RPMI7951 (cell line): ENCODE results near the gene ACVR2B. TPM values are rescaled to one million over a fixed set of nuclear protein-coding genes. Genes with fewer than 3 reads are reported as not detected.
A peak's percentile ranks its signal among the peaks of the same experiment; 100 is the strongest.

ENCODE experiments used
- DNase-seq: peaks from one replicate; pipeline ENCODE4 v3.0.0-alpha.2; 2012; ENCODE audit warnings: low read depth
- total RNA-seq: library from RNA; depleted of rRNA; stranded (reverse); fragments of >200 nt; shearing (Covaris generic); gene quantifications from 2 replicates; pipeline ENCODE4 v1.2.3, GENCODE V29; 2014

The ACVR2B gene
- total RNA-seq, 1 experiment from 2014 or later, result 1.8 TPM

DNA sequence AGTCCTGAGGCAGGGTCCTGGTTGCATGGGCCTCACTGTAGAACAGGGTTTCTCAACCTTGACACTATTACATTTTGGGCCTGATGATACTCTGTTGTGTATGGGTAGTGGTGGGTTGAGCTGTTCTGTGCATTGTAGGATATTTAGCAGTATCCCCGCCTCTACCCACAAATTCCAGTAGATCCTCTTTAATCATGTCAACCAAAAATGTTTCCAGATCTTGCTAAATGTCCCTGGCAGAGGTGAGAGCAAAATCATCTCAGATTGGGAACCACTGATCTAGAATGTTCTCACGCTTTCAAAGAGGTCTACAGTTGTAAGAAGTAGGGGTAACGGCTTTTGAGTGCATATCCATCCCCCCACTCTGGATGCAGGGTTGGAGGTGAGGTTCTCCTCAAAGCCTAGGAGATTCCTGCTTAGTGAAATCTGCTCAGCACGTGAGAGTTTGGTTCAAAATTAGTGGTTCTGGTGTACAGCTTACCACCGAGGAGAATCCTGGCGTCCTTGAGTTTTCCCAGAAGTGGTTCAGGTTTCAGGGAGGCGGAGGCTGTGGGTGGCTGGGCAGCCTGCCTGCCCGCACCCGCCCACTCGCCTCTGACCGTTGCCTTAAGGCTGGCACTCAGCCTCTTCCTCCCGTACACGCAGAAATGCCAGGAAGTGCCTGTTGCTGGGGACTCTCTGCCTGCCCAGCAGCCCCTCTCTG is 5.3 kb downstream of the ACVR2B start:
- peak; percentile 34 for DNase-seq

DNA sequence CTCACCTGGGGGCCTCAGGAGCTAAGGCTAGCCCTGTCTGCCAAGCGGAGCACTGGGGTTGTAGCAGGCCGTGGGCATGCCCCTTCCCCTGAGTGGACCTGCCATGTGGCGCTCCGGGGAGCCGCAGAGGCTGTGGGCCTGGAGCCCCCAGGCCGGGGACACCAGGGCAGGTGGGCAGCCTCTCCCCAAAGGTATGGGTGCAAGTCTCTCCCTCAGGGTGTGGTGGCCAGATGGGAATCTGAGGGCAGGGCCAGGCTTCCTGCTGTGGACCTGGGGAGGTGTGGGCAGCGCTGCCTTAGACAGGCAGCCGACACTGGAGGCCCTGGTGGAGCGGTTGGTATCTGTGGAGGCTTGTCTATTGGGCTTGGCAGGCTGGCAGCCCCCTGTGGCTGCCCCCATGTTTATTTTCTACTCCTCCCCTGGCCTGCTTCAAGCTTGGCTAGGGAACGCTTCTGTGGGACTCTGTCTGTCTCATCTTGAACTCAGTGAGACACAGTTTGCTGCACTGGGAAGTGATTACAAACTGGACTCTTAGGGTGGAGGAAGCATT is 5.9 kb downstream of the ACVR2B start:
- DNase-seq, result no peak

- DNase-seq, result no peak
Observed at GRCh38 chr3:38460377-38461270, 6.9 kb downstream of the ACVR2B start.

GRCh38 chr3:38465588-38466154 is 12.0 kb downstream of the ACVR2B start:
- no peak for DNase-seq

GRCh38 chr3:38468765-38469164 is 15.1 kb downstream of the ACVR2B start:
- DNase-seq, result no peak

GRCh38 chr3:38469852-38470251 is 16.2 kb downstream of the ACVR2B start:
- no peak for DNase-seq

GRCh38 chr3:38471260-38471857 is 17.7 kb downstream of the ACVR2B start:
- DNase-seq, result no peak

DNA sequence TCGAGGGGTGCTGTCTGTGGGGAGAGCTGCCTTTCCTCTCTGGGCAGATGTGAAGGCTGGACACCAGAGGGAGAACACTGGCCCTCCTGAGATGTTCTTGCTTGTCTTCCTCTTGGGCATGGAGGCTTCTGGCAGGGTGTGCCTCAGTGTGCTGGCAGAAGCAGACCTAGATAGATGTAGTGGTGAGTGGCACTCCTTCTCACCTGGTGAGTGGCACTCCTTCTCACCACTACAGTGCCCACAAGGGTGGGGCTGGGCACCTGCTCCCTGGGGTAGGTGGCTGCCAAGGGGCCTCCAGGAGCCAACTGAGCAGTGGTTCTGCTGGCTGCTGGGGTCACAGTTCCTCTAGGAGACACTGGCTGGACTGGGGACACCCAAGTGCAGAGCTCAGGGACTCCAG is 18.7 kb downstream of the ACVR2B start:
- DNase-seq, result no peak

DNA sequence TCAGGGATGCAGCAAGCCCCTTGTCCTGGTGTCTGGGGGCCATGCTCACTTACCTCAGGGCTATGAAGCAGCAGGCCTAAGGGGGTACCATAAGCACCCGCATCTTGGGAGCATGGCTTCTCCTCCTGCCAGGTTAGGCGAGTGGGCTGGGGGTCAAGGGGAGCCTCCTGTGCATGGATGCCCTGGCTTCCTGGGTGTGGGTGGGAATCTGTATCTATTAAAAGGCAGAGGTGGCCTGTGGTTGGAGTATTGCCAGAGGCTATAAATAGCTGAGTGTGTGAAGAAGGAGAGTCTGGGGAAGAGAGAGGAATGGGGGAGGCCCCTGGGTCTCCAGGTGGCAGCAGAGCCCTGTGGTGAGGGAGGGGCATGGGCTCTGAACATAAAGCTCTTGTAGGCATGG is 19.5 kb downstream of the ACVR2B start:
- DNase-seq, result peak; percentile 19

DNA sequence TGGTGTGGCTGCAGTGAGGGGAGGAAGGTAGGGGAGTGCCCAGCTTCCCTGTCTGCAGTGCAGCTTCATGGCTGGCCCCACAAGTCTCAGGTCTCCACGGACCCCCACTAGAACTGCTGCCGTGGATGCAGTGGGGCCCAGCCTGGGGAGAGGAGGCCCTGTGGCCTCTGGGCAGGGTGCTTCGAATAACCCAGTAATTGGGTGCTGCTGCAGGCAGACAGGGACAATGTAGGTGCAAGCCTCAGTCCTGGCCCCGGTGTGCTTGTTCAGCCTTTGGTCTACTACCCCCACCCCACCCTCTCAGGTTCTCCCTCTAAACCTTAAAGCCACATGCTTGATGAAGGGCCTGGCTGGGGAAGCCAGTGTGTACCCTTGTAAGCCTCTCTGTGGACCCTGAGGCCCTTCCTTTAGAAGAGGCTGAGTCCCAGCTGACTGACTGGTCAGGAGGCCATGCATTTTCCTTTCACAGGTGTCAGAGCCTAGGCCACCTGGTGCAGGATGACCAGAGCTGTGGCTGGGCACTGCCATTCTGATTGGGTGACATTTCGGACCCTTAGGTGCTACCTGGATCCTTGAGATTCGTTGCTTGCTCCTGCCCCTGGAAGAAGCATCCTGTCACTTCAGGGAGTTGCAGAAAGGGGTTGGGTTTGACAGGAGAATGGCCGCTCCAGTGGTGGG is 21.4 kb downstream of the ACVR2B start:
- no peak for DNase-seq

GRCh38 chr3:38475716-38476115 is 22.0 kb downstream of the ACVR2B start:
- DNase-seq, result no peak

- DNase-seq, result no peak
Observed at GRCh38 chr3:38476157-38476756, 22.6 kb downstream of the ACVR2B start.

DNA sequence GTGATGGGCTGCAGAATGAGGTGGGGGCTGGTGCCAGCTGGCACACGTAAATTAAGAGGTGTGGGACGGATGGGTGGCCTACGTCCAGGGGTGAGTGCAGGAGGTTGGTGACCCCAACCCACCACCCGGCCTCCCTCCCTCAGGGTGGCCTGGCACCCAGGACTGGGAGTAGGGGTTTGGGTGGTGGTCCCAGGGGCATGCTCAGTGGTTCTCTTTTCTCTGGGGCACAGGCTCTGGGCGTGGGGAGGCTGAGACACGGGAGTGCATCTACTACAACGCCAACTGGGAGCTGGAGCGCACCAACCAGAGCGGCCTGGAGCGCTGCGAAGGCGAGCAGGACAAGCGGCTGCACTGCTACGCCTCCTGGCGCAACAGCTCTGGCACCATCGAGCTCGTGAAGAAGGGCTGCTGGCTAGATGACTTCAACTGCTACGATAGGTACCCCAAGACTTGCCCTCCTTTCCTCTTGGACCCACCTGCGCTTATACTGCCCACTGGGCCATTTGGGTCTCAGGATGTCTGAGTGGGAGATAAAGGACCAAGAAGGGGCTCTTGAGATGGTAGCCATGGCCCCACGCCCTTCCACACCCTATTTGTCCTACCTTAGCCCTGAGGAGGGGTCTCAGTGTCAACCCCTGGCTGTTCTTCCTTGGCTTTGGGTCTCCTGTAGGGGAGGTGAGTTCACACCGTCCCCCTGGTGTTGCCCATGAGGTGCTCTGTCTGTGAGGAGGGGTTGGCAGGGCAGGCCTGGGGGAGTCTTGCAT is 23.5 kb downstream of the ACVR2B start:
- no peak for DNase-seq

DNA sequence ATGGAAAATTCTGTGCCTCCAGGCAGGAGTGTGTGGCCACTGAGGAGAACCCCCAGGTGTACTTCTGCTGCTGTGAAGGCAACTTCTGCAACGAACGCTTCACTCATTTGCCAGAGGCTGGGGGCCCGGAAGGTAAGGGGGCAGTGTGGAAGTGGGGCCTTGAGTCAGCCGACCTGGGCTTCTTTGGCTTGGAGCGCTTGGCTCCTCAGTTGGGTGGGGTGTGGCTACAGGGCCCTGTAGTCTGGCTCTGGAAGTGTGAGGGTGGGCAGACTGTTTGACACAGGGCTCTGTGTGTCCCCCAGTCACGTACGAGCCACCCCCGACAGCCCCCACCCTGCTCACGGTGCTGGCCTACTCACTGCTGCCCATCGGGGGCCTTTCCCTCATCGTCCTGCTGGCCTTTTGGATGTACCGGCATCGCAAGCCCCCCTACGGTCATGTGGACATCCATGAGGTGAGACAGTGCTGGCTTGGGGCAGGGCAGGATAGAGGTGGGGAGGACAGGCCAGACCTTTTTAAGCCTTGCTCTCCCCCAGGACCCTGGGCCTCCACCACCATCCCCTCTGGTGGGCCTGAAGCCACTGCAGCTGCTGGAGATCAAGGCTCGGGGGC is 24.3 kb downstream of the ACVR2B start:
- no peak for DNase-seq

DNA sequence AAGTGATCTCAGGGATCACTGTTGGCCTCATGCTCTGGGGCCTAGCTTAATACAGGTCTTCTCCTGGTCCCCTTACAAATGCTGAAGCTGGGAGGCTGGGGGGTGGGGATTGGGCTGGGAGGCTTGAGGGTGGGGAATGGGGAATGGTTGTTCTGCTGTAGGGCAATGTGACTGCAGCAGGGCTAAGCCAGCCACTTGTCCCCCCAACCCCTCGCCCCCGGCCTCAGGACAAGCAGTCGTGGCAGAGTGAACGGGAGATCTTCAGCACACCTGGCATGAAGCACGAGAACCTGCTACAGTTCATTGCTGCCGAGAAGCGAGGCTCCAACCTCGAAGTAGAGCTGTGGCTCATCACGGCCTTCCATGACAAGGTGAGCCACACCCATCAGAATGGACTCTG is 25.2 kb downstream of the ACVR2B start:
- no peak for DNase-seq

DNA sequence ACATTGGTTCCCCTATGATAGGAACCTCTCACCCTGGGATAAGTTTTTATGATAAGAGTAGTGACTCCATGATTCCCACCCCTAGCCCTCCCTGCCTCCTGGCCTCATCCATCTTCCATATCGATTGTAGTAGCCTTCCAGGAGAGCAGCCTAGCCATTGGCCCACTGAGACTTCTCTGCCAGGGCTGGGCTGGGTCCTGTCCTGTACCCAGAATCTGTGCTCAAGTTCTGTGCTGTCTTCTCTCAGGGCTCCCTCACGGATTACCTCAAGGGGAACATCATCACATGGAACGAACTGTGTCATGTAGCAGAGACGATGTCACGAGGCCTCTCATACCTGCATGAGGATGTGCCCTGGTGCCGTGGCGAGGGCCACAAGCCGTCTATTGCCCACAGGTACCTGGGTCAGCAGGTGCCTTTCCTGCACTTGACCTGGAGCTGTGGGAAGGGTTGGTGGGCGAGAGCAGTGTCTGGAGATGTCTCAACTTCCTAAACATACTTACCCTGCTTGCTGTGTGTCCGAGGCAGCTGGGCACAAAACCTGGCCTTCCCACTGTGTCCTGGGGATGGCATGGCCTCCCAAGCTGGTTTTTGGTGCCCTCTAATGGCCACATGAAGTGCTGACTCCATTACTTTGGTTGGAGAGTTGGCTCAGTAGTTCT is 25.9 kb downstream of the ACVR2B start:
- peak; percentile 64 for DNase-seq

DNA sequence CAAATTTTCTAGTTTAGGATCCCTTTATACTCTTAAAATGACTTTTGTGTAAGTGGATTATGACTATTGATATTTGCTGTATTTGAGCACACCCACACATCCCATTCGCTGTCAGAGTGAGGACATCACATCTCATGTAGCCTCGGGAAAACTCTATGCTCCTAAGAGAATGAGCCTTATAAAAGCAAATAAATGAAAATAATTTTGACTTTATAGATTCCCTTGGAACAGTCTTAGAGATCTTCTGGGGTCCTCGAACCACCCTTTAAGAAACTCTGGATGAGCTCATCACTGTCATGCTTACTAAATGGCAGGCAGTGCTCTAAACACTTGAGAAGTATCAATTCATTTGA is 26.4 kb downstream of the ACVR2B start:
- DNase-seq, result no peak

- no peak for DNase-seq
Observed at GRCh38 chr3:38480930-38481329, 27.2 kb downstream of the ACVR2B start.

GRCh38 chr3:38482951-38483350 is 29.3 kb downstream of the ACVR2B start:
- no peak for DNase-seq
